ENCODE measurements around the gene RBM4.

- no peak for TF ChIP-seq EZH2 (IDR thresholded peaks at IDR 0.05; ENCODE audit: borderline replicate concordance, low read depth, low read length, severe bottlenecking)
- no peak for TF ChIP-seq CTCF (IDR thresholded peaks at IDR 0.05; ENCODE audit: borderline replicate concordance, extremely low read depth, low read length, poor library complexity, severe bottlenecking)
These were observed 32.3 kb downstream of the RBM4 start for GRCh38 chr11:66670816-66671215.

All from DND-41 (cell line).